Kidney epithelial cell (primary cell): ENCODE data around the gene FMNL2. TPM values are rescaled to one million over a fixed set of nuclear protein-coding genes. Genes with fewer than 3 reads are reported as not detected.

Experiments used
- DNase-seq: peaks from one replicate; pipeline ENCODE4 v3.0.0-alpha.2; 2010; ENCODE audit warnings: low read depth
- H3K27me3 ChIP-seq: 2 replicates; pipeline ENCODE4 v1.6.0; 2011; ENCODE audit warnings: low read length; ENCODE audit not compliant: control insufficient read depth, insufficient read depth
- H3K36me3 ChIP-seq: 2 replicates; pipeline ENCODE4 v1.5.1; 2011; ENCODE audit warnings: low read length; ENCODE audit not compliant: control insufficient read depth, insufficient read depth
- H3K4me3 ChIP-seq: 2 replicates; pipeline ENCODE4 v1.5.1; 2011; ENCODE audit warnings: low read depth, mild to moderate bottlenecking, control low read depth, low read length
- CTCF ChIP-seq: IDR thresholded peaks from 2 replicates; pipeline ENCODE4 v1.5.1; 2011; ENCODE audit warnings: mild to moderate bottlenecking, moderate library complexity, low read length, control low read depth, inconsistent platforms; ENCODE audit not compliant: insufficient read depth, poor library complexity, severe bottlenecking
- total RNA-seq: library from RNA; depleted of rRNA; stranded (reverse); fragments of >200 nt; gene quantifications from 2 replicates; pipeline ENCODE4 v1.2.3, GENCODE V29; 2015

FMNL2 gene
- total RNA-seq, 1 donor from 2014 or later = 68.0 TPM

GRCh38 chr2:152603166-152603565 lies 268.2 kb downstream of the FMNL2 start:
- H3K27me3 ChIP-seq = no peaks in the 10 kb centered on the region
- no peak for DNase-seq
- H3K4me3 ChIP-seq = no peak overlapping the region
- no peaks in the 10 kb centered on the region for H3K36me3 ChIP-seq
- TF ChIP-seq CTCF = no peak

- H3K36me3 ChIP-seq = no peaks in the 10 kb centered on the region
- no peak for TF ChIP-seq CTCF
- H3K4me3 ChIP-seq = no peak overlapping the region
- DNase-seq = no peak
- no peaks in the 10 kb centered on the region for H3K27me3 ChIP-seq
Observed at GRCh38 chr2:152606081-152606480, 271.1 kb downstream of the FMNL2 start.

GRCh38 chr2:152606941-152607340 lies 272.0 kb downstream of the FMNL2 start:
- no peaks in the 10 kb centered on the region for H3K27me3 ChIP-seq
- no peaks in the 10 kb centered on the region for H3K36me3 ChIP-seq
- no peak for TF ChIP-seq CTCF
- DNase-seq = no peak
- no peak overlapping the region for H3K4me3 ChIP-seq

- no peaks in the 10 kb centered on the region for H3K36me3 ChIP-seq
- no peak for DNase-seq
Observed at GRCh38 chr2:152607793-152608300, 272.9 kb downstream of the FMNL2 start.

GRCh38 chr2:152609154-152609553 lies 274.2 kb downstream of the FMNL2 start:
- Histone ChIP-seq H3K27me3 (no peaks in the 10 kb centered on the region), H3K36me3 (no peaks in the 10 kb centered on the region), H3K4me3 (no peak overlapping the region)
- TF ChIP-seq CTCF = no peak
- no peak for DNase-seq

More at GRCh38 chr2:152607793-152608300, 272.9 kb downstream of the FMNL2 start:
- TF ChIP-seq CTCF = no peak
- Histone ChIP-seq H3K4me3 (no peak overlapping the region), H3K27me3 (no peaks in the 10 kb centered on the region)

GRCh38 chr2:152609699-152610098 lies 274.7 kb downstream of the FMNL2 start:
- no peak for DNase-seq
- TF ChIP-seq CTCF = no peak
- H3K4me3 ChIP-seq = no peak overlapping the region
- no peaks in the 10 kb centered on the region for H3K36me3 ChIP-seq
- no peaks in the 10 kb centered on the region for H3K27me3 ChIP-seq
